AG04450 (cell line): ENCODE measurements around the gene P4HB. TPM values are rescaled to one million over a fixed set of nuclear protein-coding genes. Genes with fewer than 3 reads are reported as not detected.

Experiments
- CTCF ChIA-PET: fragments of 300-600, 350-600 bp; formaldehyde crosslinking; extraction: SDS; loops from one replicate; lab custom pipeline; 2022; ENCODE audit warnings: antibody characterized with exemption, inconsistent platforms; lab: Charles Lee
- POLR2A ChIA-PET: fragments of 350-600 bp; formaldehyde crosslinking; extraction: SDS; loops from one replicate; lab custom pipeline; 2021; ENCODE audit warnings: antibody characterized with exemption, inconsistent platforms; lab: Yijun Ruan, JAX
- DNase-seq: peaks from one replicate; pipeline ENCODE4 v3.0.0-alpha.2; 2011; ENCODE audit warnings: low read depth, low spot score
- H3K27ac ChIP-seq: one replicate; pipeline ENCODE4 v1.5.1; 2012; ENCODE audit warnings: low read depth, low read length, control low read depth
- H3K27me3 ChIP-seq: one replicate; pipeline ENCODE4 v1.6.0; 2012; ENCODE audit warnings: low read length; ENCODE audit not compliant: control insufficient read depth, insufficient read depth
- H3K4me3 ChIP-seq: 2 replicates; pipeline ENCODE4 v1.5.1; 2011; ENCODE audit warnings: mild to moderate bottlenecking, low read depth, low read length, control low read depth
- H3K9me3 ChIP-seq: 2 replicates; pipeline ENCODE4 v1.5.1; 2012; ENCODE audit warnings: low read length; ENCODE audit not compliant: control insufficient read depth, insufficient read depth
- CTCF ChIP-seq: IDR thresholded peaks from 2 replicates; pipeline ENCODE4 v1.5.1; 2011; ENCODE audit warnings: low read depth, low read length, control low read depth, inconsistent platforms
- polyA plus RNA-seq: library from polyadenylated mRNA; depleted of rRNA; stranded (reverse); fragments of >200 nt; gene quantifications from 2 replicates; pipeline ENCODE4 v1.2.3, GENCODE V29; 2011; rRNA removed

Gene P4HB
- polyA plus RNA-seq, 1 experiment = 158 TPM

DNA sequence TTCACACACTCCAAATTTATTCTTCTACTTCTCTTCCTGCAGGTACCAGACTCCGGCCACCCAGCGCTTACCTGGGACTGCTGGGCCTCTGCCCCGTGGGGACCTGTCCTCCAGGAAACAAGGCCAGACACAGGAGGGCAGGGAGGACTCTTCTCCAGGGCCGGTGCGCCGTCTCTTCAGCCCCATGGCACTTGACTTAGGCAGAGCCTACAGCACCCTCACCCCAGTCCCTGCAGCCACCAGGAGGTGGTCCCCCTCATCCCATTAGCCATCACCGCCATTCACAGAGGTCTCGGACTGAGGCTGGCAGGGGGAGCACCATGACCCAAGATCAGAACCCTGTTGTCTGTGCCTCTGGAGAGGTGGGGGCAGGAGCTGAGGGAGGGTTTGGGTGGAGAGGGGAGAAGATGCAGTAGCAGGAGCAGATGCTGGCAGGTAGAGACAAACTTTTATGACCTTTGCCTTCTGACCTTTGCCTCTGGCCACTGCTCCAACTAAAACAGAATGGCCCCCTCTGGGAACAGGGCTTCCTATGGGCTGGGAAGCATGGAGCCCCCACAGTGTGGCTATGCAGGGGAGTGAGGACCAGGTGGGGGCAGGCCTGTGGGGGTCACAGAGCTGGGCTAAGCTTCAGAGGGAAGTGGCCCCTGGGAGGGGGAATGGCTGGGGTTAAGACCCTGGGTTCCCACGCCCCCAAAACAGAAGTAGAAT, 58.1 kb downstream of the P4HB start:
- POLR2A ChIA-PET = no interaction called here
- CTCF ChIA-PET = no interaction called here

GRCh38 chr17:81801327-81801726, 59.0 kb downstream of the P4HB start:
- Histone ChIP-seq H3K9me3 (no peaks in the 10 kb centered on the region; the same call in none of the 2 replicates), H3K27me3 (peaks cover 59% of the 10 kb centered on the region), H3K4me3 (no peak overlapping the region), H3K27ac (no peak overlapping the region)
- CTCF ChIA-PET = no interaction called here
- no peak for TF ChIP-seq CTCF
- DNase-seq = no peak
- POLR2A ChIA-PET = no interaction called here

More for the DNA sequence above, 58.1 kb downstream of the P4HB start:
- H3K9me3 ChIP-seq = no peaks in the 10 kb centered on the region; the same call in none of the 2 replicates
- no peak for TF ChIP-seq CTCF
- H3K27ac ChIP-seq = no peak overlapping the region
- peaks cover 68% of the 10 kb centered on the region for H3K27me3 ChIP-seq
- no peak for DNase-seq
- no peak overlapping the region for H3K4me3 ChIP-seq

GRCh38 chr17:81794509-81794908, 65.8 kb downstream of the P4HB start:
- Histone ChIP-seq H3K9me3 (peaks cover 7% of the 10 kb centered on the region; the same call in 1 of the 2 replicates), H3K27me3 (peaks cover 6% of the 10 kb centered on the region), H3K27ac (no peak overlapping the region), H3K4me3 (no peak overlapping the region)
- DNase-seq = no peak
- no peak for TF ChIP-seq CTCF
- ChIA-PET CTCF (no interaction called here), POLR2A (no interaction called here)

DNA sequence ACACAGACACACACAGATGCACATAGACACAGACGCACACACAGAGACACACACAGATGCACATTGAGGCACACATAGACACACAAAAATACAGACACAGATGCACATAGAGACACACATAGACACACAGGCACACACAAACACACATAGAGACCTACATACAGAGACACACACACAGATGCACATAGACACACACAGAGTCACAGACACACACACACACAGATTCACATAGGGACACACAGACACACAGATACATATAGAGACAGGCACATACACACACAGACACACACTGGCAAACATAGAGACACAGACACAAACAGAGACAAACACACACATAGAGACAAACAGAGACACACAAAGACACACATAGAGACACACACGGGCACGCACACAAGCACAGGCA, 66.3 kb downstream of the P4HB start:
- ChIA-PET CTCF (no interaction called here), POLR2A (no interaction called here)
- no peak for TF ChIP-seq CTCF
- Histone ChIP-seq H3K27me3 (peaks cover 3% of the 10 kb centered on the region), H3K9me3 (peaks cover 7% of the 10 kb centered on the region; the same call in 1 of the 2 replicates), H3K4me3 (no peak overlapping the region), H3K27ac (no peak overlapping the region)
- no peak for DNase-seq

Other genes starting within 250 kb of the P4HB start
- gene NPLOC4, start 223.4 kb downstream of the P4HB start, polyA plus RNA-seq = 66.5 and 77.1 TPM in 2 replicates
- 0.92 and 0.98 TPM in 2 replicates for gene TSPAN10, start 223.3 kb downstream of the P4HB start, polyA plus RNA-seq
- gene PDE6G, start 204.0 kb downstream of the P4HB start, polyA plus RNA-seq = 0.51 and 1.0 TPM in 2 replicates
- 13.4 and 17.0 TPM in 2 replicates for gene OXLD1, start 193.9 kb downstream of the P4HB start, polyA plus RNA-seq
- 10.7 and 10.9 TPM in 2 replicates for gene CCDC137, start 193.8 kb downstream of the P4HB start, polyA plus RNA-seq
- 44.7 and 48.0 TPM in 2 replicates for gene ARL16, start 176.7 kb downstream of the P4HB start, polyA plus RNA-seq
- 71.5 and 83.0 TPM in 2 replicates for gene HGS, start 176.5 kb downstream of the P4HB start, polyA plus RNA-seq
- 52.1 and 69.2 TPM in 2 replicates for gene MRPL12, start 157.2 kb downstream of the P4HB start, polyA plus RNA-seq
- 3.3 and 4.1 TPM in 2 replicates for gene SLC25A10, start 148.3 kb downstream of the P4HB start, polyA plus RNA-seq
- not detected in 2 replicates for gene GCGR, start 56.4 kb downstream of the P4HB start, polyA plus RNA-seq
- gene MCRIP1, start 27.2 kb downstream of the P4HB start, polyA plus RNA-seq = 63.2 and 88.2 TPM in 2 replicates
- not detected in 2 replicates for gene PPP1R27, start 25.5 kb downstream of the P4HB start, polyA plus RNA-seq
- gene ARHGDIA, start 10.8 kb upstream of the P4HB start, polyA plus RNA-seq = 62.2 and 78.6 TPM in 2 replicates
- gene ALYREF, start 31.1 kb upstream of the P4HB start, polyA plus RNA-seq = 57.7 and 57.8 TPM in 2 replicates
- 213 and 233 TPM in 2 replicates for gene ANAPC11, start 31.2 kb upstream of the P4HB start, polyA plus RNA-seq
- gene NPB, start 41.7 kb upstream of the P4HB start, polyA plus RNA-seq = 0.20 and 0.30 TPM in 2 replicates
- gene PCYT2, start 50.9 kb upstream of the P4HB start, polyA plus RNA-seq = 25.2 and 31.8 TPM in 2 replicates
- 4.3 and 6.0 TPM in 2 replicates for gene SIRT7, start 57.6 kb upstream of the P4HB start, polyA plus RNA-seq
- gene MAFG, start 67.2 kb upstream of the P4HB start, polyA plus RNA-seq = 17.6 and 17.7 TPM in 2 replicates
- gene PYCR1, start 76.8 kb upstream of the P4HB start, polyA plus RNA-seq = 103 and 154 TPM in 2 replicates
- gene MYADML2, start 86.7 kb upstream of the P4HB start, polyA plus RNA-seq = not detected in 2 replicates
- 0.04 TPM in 1 of 2 replicates, not detected in the other for gene NOTUM, start 100.7 kb upstream of the P4HB start, polyA plus RNA-seq
- gene ASPSCR1, start 117.1 kb upstream of the P4HB start, polyA plus RNA-seq = 7.1 and 8.8 TPM in 2 replicates
- 32.5 and 42.2 TPM in 2 replicates for gene CENPX, start 162.3 kb upstream of the P4HB start, polyA plus RNA-seq
- gene LRRC45, start 162.8 kb upstream of the P4HB start, polyA plus RNA-seq = 3.4 and 4.0 TPM in 2 replicates
- gene RAC3, start 171.1 kb upstream of the P4HB start, polyA plus RNA-seq = 12.9 and 18.7 TPM in 2 replicates
- gene DCXR, start 177.2 kb upstream of the P4HB start, polyA plus RNA-seq = 35.5 and 55.6 TPM in 2 replicates
- 11.8 and 14.1 TPM in 2 replicates for gene RFNG, start 191.3 kb upstream of the P4HB start, polyA plus RNA-seq
- 63.1 and 94.3 TPM in 2 replicates for gene GPS1, start 191.4 kb upstream of the P4HB start, polyA plus RNA-seq
- gene DUS1L, start 205.3 kb upstream of the P4HB start, polyA plus RNA-seq = 21.4 and 27.0 TPM in 2 replicates
- gene FASN, start 237.7 kb upstream of the P4HB start, polyA plus RNA-seq = 6.2 and 9.6 TPM in 2 replicates